SK-N-SH (cell line): ENCODE data around the gene SRSF12. TPM values are rescaled to one million over a fixed set of nuclear protein-coding genes. Genes with fewer than 3 reads are reported as not detected.

Experiments used
- CTCF ChIA-PET: fragments of 300-600, 350-600 bp; formaldehyde crosslinking; extraction: SDS; loops from one replicate; lab custom pipeline; 2021; lab: Yijun Ruan, JAX
- POLR2A ChIA-PET: fragments of 350-600 bp; sonication (Branson Sonifier 250); formaldehyde crosslinking; extraction: SDS; loops from one replicate; lab custom pipeline; 2020; ENCODE audit warnings: antibody characterized with exemption, inconsistent platforms; lab: Yijun Ruan, JAX
- DNase-seq: peaks from one replicate; pipeline ENCODE4 v3.0.0; 2012
- H2AFZ ChIP-seq: fragments of 200-600 bp; sonication (generic); 2 replicates; pipeline ENCODE4 v1.8.1; 2016; ENCODE audit warnings: antibody characterized with exemption, mild to moderate bottlenecking, low read depth
- H3F3A ChIP-seq: fragments of 200-600 bp; sonication (generic); replicated peaks from 2 replicates; pipeline ENCODE3; 2016; ENCODE audit warnings: antibody characterized with exemption, mild to moderate bottlenecking; ENCODE audit not compliant: insufficient read depth
- H3K27ac ChIP-seq, 2 experiments: fragments of 200-500 bp in 1 of 2; fragments of 200-600 bp in 1 of 2; sonication (Bioruptor generic) in 1 of 2; sonication (generic), shearing (Covaris generic) in 1 of 2; 2 replicates each; pipeline versions ENCODE4 v1.5.1 to v1.6.1; 2014 to 2016; ENCODE audit warnings: low read depth in 2 of 2, inconsistent platforms in 1 of 2, low read length in 1 of 2, mild to moderate bottlenecking in 1 of 2, mixed read lengths in 1 of 2
- H3K27me3 ChIP-seq: fragments of 200-600 bp; sonication (generic), shearing (Covaris generic); 2 replicates; pipeline ENCODE4 v1.6.1; 2016; ENCODE audit warnings: mixed run types; ENCODE audit not compliant: insufficient read depth
- H3K36me3 ChIP-seq, 2 experiments: fragments of 200-500 bp in 1 of 2; fragments of 200-600 bp in 1 of 2; sonication (Bioruptor generic) in 1 of 2; sonication (generic) in 1 of 2; replicated peaks in 1 of 2; 2 replicates each; pipeline versions ENCODE3 to v1.5.1; 2014 to 2016; ENCODE audit warnings: low read length in 1 of 2, mild to moderate bottlenecking in 1 of 2; ENCODE audit not compliant: insufficient read depth in 2 of 2, control insufficient read depth in 1 of 2
- H3K4me1 ChIP-seq, 2 experiments: fragments of 200-500 bp in 1 of 2; fragments of 200-600 bp in 1 of 2; sonication (Bioruptor generic) in 1 of 2; sonication (generic), shearing (Covaris generic) in 1 of 2; 2 replicates each; pipeline versions ENCODE4 v1.5.1 to v1.6.1; 2014 to 2016; ENCODE audit warnings: low read depth in 1 of 2, low read length in 1 of 2, mixed run types in 1 of 2; ENCODE audit not compliant: insufficient read depth in 2 of 2, control insufficient read depth in 1 of 2
- H3K4me2 ChIP-seq: fragments of 200-600 bp; sonication (generic), shearing (Covaris generic); 2 replicates; pipeline ENCODE4 v1.6.1; 2017; ENCODE audit warnings: mixed run types
- H3K4me3 ChIP-seq, 2 experiments: fragments of 200-500 bp in 1 of 2; fragments of 200-600 bp in 1 of 2; sonication (Bioruptor generic) in 1 of 2; sonication (generic), shearing (Covaris generic) in 1 of 2; 2 replicates each; pipeline versions ENCODE4 v1.5.1 to v1.8.1; 2014 to 2016; ENCODE audit warnings: low read depth in 2 of 2, inconsistent platforms in 1 of 2, low read length in 1 of 2, mild to moderate bottlenecking in 1 of 2, mixed read lengths in 1 of 2, moderate library complexity in 1 of 2
- H3K79me2 ChIP-seq: fragments of 200-600 bp; sonication (generic); 2 replicates; pipeline ENCODE4 v1.8.1; 2017; ENCODE audit warnings: mild to moderate bottlenecking; ENCODE audit not compliant: insufficient read depth
- H3K9ac ChIP-seq: fragments of 200-600 bp; sonication (generic); 2 replicates; pipeline ENCODE4 v1.6.1; 2017; ENCODE audit warnings: mixed run types
- H3K9me2 ChIP-seq: fragments of 200-600 bp; sonication (generic); 2 replicates; pipeline ENCODE4 v1.6.1; 2017; ENCODE audit warnings: mixed run types
- H3K9me3 ChIP-seq: fragments of 200-600 bp; sonication (generic); 2 replicates; pipeline ENCODE4 v1.6.1; 2017; ENCODE audit warnings: mixed run types, mild to moderate bottlenecking, moderate library complexity
- H4K20me1 ChIP-seq: fragments of 200-600 bp; sonication (generic); 2 replicates; pipeline ENCODE4 v1.6.1; 2017; ENCODE audit warnings: mild to moderate bottlenecking, mixed run types; ENCODE audit not compliant: insufficient read depth
- CHD2 ChIP-seq: fragments of 150-350 bp; IDR thresholded peaks from 2 replicates; pipeline ENCODE4 v1.6.1; 2018; ENCODE audit warnings: low read length; ENCODE audit not compliant: partially characterized antibody
- FOXJ3 ChIP-seq: sonication (generic); formaldehyde crosslinking; IDR thresholded peaks from 2 replicates; pipeline ENCODE4 v1.5.1; 2020; ENCODE audit warnings: mild to moderate bottlenecking, missing genetic modification reagents
- FOXM1 ChIP-seq: IDR thresholded peaks from 2 replicates; pipeline ENCODE4 v1.4.0; 2012; ENCODE audit warnings: low read depth, mild to moderate bottlenecking
- MAX ChIP-seq: IDR thresholded peaks from 2 replicates; pipeline ENCODE4 v1.4.0; 2012; ENCODE audit warnings: low read depth
- MEF2A ChIP-seq: IDR thresholded peaks from 2 replicates; pipeline ENCODE4 v1.4.0; 2012; ENCODE audit warnings: low read depth, borderline replicate concordance
- MXI1 ChIP-seq: IDR thresholded peaks from 2 replicates; pipeline ENCODE4 v1.6.1; 2012; ENCODE audit warnings: mild to moderate bottlenecking, low read depth, low read length, improper control_type of control experiment
- NFIC ChIP-seq: IDR thresholded peaks from 2 replicates; pipeline ENCODE4 v1.4.0; 2012; ENCODE audit warnings: borderline replicate concordance
- NRF1 ChIP-seq: IDR thresholded peaks from 2 replicates; pipeline ENCODE4 v1.6.1; 2012; ENCODE audit warnings: low read depth, mild to moderate bottlenecking, low read length
- PBX3 ChIP-seq: IDR thresholded peaks from 2 replicates; pipeline ENCODE4; 2012
- RAD21 ChIP-seq: IDR thresholded peaks from 2 replicates; pipeline ENCODE4 v1.6.1; 2012; ENCODE audit warnings: mild to moderate bottlenecking, low read length
- SMC3 ChIP-seq: IDR thresholded peaks from 2 replicates; pipeline ENCODE4 v1.6.1; 2012; ENCODE audit warnings: low read depth, low read length, improper control_type of control experiment
- TCF12 ChIP-seq: IDR thresholded peaks from 2 replicates; pipeline ENCODE4 v1.4.0; 2012
- USF1 ChIP-seq: IDR thresholded peaks from 2 replicates; pipeline ENCODE4 v1.4.0; 2012; ENCODE audit warnings: low read depth, borderline replicate concordance
- USF2 ChIP-seq: fragments of 150-350 bp; IDR thresholded peaks from 2 replicates; pipeline ENCODE4 v1.6.1; 2017; ENCODE audit warnings: antibody characterized with exemption, low read length, low read depth, borderline replicate concordance
- ZBTB33 ChIP-seq: IDR thresholded peaks from 2 replicates; pipeline ENCODE4 v1.4.0; 2012; ENCODE audit warnings: low read depth, borderline replicate concordance
- WGBS: methylation state at CpG from one replicate; pipeline ENCODE4 v1.1.6; 2017; ENCODE audit warnings: low lambda C conversion rate; 5-methylcytosine and 5-hydroxymethylcytosine counted together
- polyA plus RNA-seq, 3 experiments: library from polyadenylated mRNA; depleted of rRNA; stranded (reverse); fragments of >200 nt; gene quantifications; 2 replicates each; pipeline ENCODE4 v1.2.3, GENCODE V29; 2012
- TF ChIP-seq, protein P1 (sequence below): fragments of 200-600 bp; sonication (generic); IDR thresholded peaks from 2 replicates; pipeline ENCODE4 v1.6.1; 2017; ENCODE audit warnings: antibody characterized with exemption, mild to moderate bottlenecking, moderate library complexity
- TF ChIP-seq, protein P2 (sequence below): IDR thresholded peaks from 2 replicates; pipeline ENCODE4 v1.6.1; 2012; ENCODE audit warnings: mild to moderate bottlenecking, low read depth, low read length, moderate library complexity

The SRSF12 gene
- polyA plus RNA-seq, 1 of the 3 experiments (the other 2 are of a cell fraction) = 1.1 TPM

- TF ChIP-seq, protein P1, sequence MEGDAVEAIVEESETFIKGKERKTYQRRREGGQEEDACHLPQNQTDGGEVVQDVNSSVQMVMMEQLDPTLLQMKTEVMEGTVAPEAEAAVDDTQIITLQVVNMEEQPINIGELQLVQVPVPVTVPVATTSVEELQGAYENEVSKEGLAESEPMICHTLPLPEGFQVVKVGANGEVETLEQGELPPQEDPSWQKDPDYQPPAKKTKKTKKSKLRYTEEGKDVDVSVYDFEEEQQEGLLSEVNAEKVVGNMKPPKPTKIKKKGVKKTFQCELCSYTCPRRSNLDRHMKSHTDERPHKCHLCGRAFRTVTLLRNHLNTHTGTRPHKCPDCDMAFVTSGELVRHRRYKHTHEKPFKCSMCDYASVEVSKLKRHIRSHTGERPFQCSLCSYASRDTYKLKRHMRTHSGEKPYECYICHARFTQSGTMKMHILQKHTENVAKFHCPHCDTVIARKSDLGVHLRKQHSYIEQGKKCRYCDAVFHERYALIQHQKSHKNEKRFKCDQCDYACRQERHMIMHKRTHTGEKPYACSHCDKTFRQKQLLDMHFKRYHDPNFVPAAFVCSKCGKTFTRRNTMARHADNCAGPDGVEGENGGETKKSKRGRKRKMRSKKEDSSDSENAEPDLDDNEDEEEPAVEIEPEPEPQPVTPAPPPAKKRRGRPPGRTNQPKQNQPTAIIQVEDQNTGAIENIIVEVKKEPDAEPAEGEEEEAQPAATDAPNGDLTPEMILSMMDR = no peak
- no peak for TF ChIP-seq FOXM1
- no peak for TF ChIP-seq ZBTB33
- TF ChIP-seq RAD21 = no peak
- TF ChIP-seq CHD2 = no peak
- no peak for TF ChIP-seq NRF1
These were observed 67.7 kb downstream of the SRSF12 start (continued) for GRCh38 chr6:89050155-89050554.

DNA sequence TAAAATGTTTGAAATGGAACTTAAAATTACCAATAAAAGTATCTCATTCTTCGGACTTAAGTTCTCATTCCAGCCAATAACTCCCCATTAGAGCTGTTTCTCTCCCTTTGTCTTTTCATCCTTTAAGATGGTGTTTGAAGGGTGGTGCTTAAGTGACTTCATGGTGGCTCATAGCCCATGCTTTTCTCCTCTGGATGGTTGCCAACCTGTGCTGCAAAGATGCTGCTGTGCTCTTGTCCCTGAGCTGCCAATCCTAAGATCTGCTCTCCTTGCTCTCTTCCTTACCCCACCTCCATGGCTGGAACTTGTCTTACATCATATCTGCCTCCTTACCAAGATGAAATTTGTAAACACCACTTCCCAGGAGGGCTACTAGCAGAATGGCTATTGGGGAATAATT lies 68.9 kb downstream of the SRSF12 start:
- Histone ChIP-seq H3F3A (no peaks in the 10 kb centered on the region), H3K4me3 (no peak overlapping the region), H4K20me1 (no peaks in the 10 kb centered on the region), H3K27me3 (no peaks in the 10 kb centered on the region), H3K36me3 (no peaks in the 10 kb centered on the region), H3K4me2 (no peak overlapping the region), H3K79me2 (no peaks in the 10 kb centered on the region), H3K27ac (no peak overlapping the region; a peak in 1 of 4 replicates), H2AFZ (peak overlapping the region; percentile 58; the same call in 1 of the 2 replicates), H3K9me2 (no peaks in the 10 kb centered on the region), H3K9ac (no peak overlapping the region), H3K4me1 (no peaks in the 10 kb centered on the region; a peak in 2 of 4 replicates), H3K9me3 (no peaks in the 10 kb centered on the region)
- no peak for DNase-seq
- 72% methylated on average over 1 of the region's 1 CpG for WGBS
- CTCF ChIA-PET = interaction anchor here (0.6 kb wide), 1 partner anchor 324 kb away, joined by 3 read pairs; no protein-coding TSS in a partner anchor
- POLR2A ChIA-PET = no interaction called here
- TF ChIP-seq MAX = 0 out of 2 replicates have a peak, but pooled peaks have one; percentile 7
- TF ChIP-seq USF2 = no peak
- no peak for TF ChIP-seq NRF1
- no peak for TF ChIP-seq TCF12
- TF ChIP-seq CHD2 = no peak
- TF ChIP-seq RAD21 = no peak
- TF ChIP-seq FOXM1 = no peak
- no peak for TF ChIP-seq FOXJ3 (CRISPR knock-in tag)
- TF ChIP-seq MEF2A = no peak
- TF ChIP-seq PBX3 = 0 out of 2 replicates have a peak, but pooled peaks have one; percentile 10
- TF ChIP-seq SMC3 = no peak
- TF ChIP-seq USF1 = no peak
- TF ChIP-seq NFIC = peak; percentile 63
- TF ChIP-seq MXI1 = no peak
- TF ChIP-seq, protein P2, sequence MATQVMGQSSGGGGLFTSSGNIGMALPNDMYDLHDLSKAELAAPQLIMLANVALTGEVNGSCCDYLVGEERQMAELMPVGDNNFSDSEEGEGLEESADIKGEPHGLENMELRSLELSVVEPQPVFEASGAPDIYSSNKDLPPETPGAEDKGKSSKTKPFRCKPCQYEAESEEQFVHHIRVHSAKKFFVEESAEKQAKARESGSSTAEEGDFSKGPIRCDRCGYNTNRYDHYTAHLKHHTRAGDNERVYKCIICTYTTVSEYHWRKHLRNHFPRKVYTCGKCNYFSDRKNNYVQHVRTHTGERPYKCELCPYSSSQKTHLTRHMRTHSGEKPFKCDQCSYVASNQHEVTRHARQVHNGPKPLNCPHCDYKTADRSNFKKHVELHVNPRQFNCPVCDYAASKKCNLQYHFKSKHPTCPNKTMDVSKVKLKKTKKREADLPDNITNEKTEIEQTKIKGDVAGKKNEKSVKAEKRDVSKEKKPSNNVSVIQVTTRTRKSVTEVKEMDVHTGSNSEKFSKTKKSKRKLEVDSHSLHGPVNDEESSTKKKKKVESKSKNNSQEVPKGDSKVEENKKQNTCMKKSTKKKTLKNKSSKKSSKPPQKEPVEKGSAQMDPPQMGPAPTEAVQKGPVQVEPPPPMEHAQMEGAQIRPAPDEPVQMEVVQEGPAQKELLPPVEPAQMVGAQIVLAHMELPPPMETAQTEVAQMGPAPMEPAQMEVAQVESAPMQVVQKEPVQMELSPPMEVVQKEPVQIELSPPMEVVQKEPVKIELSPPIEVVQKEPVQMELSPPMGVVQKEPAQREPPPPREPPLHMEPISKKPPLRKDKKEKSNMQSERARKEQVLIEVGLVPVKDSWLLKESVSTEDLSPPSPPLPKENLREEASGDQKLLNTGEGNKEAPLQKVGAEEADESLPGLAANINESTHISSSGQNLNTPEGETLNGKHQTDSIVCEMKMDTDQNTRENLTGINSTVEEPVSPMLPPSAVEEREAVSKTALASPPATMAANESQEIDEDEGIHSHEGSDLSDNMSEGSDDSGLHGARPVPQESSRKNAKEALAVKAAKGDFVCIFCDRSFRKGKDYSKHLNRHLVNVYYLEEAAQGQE = no peak
